Measurements from ENCODE around the gene HSD17B4. TPM values are rescaled to one million over a fixed set of nuclear protein-coding genes. Genes with fewer than 3 reads are reported as not detected.

The HSD17B4 gene
- total and polyA plus RNA-seq, 2 experiments from 2014 or later, result 326 to 332 TPM

DNA sequence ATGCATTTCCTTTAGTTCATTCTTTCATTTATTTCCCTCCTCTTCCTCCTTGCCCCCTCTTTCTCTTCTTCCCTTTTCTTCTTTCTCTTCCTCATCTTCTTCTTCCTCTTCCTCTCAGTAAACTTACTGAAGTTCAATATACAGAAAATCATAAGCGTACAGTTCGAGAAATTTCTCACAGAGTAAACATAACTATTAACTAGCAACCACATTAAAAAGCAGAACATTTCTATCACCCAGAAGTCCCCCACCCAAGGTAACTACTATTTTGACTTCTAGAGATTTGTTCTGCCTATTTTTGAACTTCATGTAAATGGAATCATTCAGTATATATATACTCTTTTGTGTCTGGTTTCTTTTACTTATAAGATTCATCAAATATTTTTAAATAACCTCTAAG is 48.3 kb upstream of the HSD17B4 start (continued):
- TF ChIP-seq, protein P1, sequence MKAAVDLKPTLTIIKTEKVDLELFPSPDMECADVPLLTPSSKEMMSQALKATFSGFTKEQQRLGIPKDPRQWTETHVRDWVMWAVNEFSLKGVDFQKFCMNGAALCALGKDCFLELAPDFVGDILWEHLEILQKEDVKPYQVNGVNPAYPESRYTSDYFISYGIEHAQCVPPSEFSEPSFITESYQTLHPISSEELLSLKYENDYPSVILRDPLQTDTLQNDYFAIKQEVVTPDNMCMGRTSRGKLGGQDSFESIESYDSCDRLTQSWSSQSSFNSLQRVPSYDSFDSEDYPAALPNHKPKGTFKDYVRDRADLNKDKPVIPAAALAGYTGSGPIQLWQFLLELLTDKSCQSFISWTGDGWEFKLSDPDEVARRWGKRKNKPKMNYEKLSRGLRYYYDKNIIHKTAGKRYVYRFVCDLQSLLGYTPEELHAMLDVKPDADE (IDR thresholded peaks at IDR 0.05), result no peak
- TF ChIP-seq JUNB (IDR thresholded peaks at IDR 0.05; ENCODE audit: unreplicated experiment), result no peak
- no peak for TF ChIP-seq STAT1 (IDR thresholded peaks at IDR 0.05; ENCODE audit: unreplicated experiment)
- TF ChIP-seq NANOG (IDR thresholded peaks at IDR 0.05; ENCODE audit: borderline replicate concordance), result no peak
- TF ChIP-seq, protein P2, sequence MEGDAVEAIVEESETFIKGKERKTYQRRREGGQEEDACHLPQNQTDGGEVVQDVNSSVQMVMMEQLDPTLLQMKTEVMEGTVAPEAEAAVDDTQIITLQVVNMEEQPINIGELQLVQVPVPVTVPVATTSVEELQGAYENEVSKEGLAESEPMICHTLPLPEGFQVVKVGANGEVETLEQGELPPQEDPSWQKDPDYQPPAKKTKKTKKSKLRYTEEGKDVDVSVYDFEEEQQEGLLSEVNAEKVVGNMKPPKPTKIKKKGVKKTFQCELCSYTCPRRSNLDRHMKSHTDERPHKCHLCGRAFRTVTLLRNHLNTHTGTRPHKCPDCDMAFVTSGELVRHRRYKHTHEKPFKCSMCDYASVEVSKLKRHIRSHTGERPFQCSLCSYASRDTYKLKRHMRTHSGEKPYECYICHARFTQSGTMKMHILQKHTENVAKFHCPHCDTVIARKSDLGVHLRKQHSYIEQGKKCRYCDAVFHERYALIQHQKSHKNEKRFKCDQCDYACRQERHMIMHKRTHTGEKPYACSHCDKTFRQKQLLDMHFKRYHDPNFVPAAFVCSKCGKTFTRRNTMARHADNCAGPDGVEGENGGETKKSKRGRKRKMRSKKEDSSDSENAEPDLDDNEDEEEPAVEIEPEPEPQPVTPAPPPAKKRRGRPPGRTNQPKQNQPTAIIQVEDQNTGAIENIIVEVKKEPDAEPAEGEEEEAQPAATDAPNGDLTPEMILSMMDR (conservative IDR thresholded peaks at IDR 0.05; ENCODE audit: low read depth in 2 of 2), result no peak
- no peak for TF ChIP-seq CREB1 (CRISPR knock-in tag; IDR thresholded peaks at IDR 0.05; ENCODE audit: low read depth)
- TF ChIP-seq, protein P3, sequence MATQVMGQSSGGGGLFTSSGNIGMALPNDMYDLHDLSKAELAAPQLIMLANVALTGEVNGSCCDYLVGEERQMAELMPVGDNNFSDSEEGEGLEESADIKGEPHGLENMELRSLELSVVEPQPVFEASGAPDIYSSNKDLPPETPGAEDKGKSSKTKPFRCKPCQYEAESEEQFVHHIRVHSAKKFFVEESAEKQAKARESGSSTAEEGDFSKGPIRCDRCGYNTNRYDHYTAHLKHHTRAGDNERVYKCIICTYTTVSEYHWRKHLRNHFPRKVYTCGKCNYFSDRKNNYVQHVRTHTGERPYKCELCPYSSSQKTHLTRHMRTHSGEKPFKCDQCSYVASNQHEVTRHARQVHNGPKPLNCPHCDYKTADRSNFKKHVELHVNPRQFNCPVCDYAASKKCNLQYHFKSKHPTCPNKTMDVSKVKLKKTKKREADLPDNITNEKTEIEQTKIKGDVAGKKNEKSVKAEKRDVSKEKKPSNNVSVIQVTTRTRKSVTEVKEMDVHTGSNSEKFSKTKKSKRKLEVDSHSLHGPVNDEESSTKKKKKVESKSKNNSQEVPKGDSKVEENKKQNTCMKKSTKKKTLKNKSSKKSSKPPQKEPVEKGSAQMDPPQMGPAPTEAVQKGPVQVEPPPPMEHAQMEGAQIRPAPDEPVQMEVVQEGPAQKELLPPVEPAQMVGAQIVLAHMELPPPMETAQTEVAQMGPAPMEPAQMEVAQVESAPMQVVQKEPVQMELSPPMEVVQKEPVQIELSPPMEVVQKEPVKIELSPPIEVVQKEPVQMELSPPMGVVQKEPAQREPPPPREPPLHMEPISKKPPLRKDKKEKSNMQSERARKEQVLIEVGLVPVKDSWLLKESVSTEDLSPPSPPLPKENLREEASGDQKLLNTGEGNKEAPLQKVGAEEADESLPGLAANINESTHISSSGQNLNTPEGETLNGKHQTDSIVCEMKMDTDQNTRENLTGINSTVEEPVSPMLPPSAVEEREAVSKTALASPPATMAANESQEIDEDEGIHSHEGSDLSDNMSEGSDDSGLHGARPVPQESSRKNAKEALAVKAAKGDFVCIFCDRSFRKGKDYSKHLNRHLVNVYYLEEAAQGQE (IDR thresholded peaks at IDR 0.05; ENCODE audit: unreplicated experiment), result no peak
- no peak for TF ChIP-seq ZNF331 (CRISPR knock-in tag; IDR thresholded peaks at IDR 0.05; ENCODE audit: low read depth)

DNA sequence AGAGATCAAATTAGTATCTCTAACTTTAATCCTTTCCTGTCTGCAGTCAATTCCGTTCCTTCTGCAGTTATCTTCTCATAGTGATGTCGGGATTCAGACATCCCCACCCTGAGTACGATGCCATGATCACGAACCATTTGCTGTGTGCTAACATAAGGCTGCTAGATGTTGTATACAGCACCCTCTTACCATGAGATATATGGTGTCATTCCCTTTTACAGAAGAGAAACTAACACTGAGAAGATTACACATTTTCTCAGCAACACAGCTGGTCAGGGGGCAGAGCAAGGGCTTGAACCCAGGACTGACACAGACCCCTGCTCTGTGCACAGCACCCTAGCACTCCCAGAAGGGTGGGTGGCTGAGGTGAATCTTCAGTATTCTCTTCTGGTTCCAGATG is 46.9 kb upstream of the HSD17B4 start:
- 0 out of 2 replicates have a peak overlapping the region, but pooled peaks have one; percentile 12 for H3K4me2 ChIP-seq
- H3K4me1 Mint-ChIP-seq, result peaks cover 24% of the 10 kb centered on the region; the same call in 2 of the 3 replicates
- H3K4me1 ChIP-seq (ENCODE audit: insufficient read depth), result peaks cover 39% of the 10 kb centered on the region
- no peak overlapping the region for H3K4me3 Mint-ChIP-seq
- H3K36me3 ChIP-seq (ENCODE audit: insufficient read depth), result no peaks in the 10 kb centered on the region
- H3K27me3 ChIP-seq (ENCODE audit: insufficient read depth), result no peaks in the 10 kb centered on the region
- no peaks in the 10 kb centered on the region for H3K36me3 Mint-ChIP-seq (ENCODE audit: low read depth)
- H3K27ac Mint-ChIP-seq, result no peak overlapping the region
- no peak for DNase-seq (ENCODE audit: low spot score)
- H2AFZ ChIP-seq, result no peak overlapping the region
- ATAC-seq, result no peak
- no peaks in the 10 kb centered on the region for H3K79me2 ChIP-seq (replicated peaks; ENCODE audit: insufficient read depth)
- H3K9me3 Mint-ChIP-seq, result no peaks in the 10 kb centered on the region
- TF ChIP-seq, protein P2 (conservative IDR thresholded peaks at IDR 0.05; ENCODE audit: low read depth in 2 of 2), result no peak
- TF ChIP-seq NANOG (IDR thresholded peaks at IDR 0.05; ENCODE audit: borderline replicate concordance) (no peak), ZNF331 (CRISPR knock-in tag; IDR thresholded peaks at IDR 0.05; ENCODE audit: low read depth) (no peak), JUNB (IDR thresholded peaks at IDR 0.05; ENCODE audit: unreplicated experiment) (no peak), EZH2phosphoT487 (IDR thresholded peaks at IDR 0.05; ENCODE audit: unreplicated experiment) (no peak), POLR2AphosphoS5 (IDR thresholded peaks at IDR 0.05; ENCODE audit: low read depth) (no peak), ZNF114 (CRISPR knock-in tag; IDR thresholded peaks at IDR 0.05) (no peak)
- TF ChIP-seq, protein P3 (IDR thresholded peaks at IDR 0.05; ENCODE audit: unreplicated experiment), result no peak
- no peaks in the 10 kb centered on the region for H4K20me1 ChIP-seq (replicated peaks; ENCODE audit: insufficient read depth)
- no peaks in the 10 kb centered on the region for H3K9me2 ChIP-seq (ENCODE audit: insufficient read depth)
- no peaks in the 10 kb centered on the region for H3F3A ChIP-seq (replicated peaks; ENCODE audit: low read depth)
- no peak overlapping the region for H3K27ac ChIP-seq (ENCODE audit: low read depth)
- H3K4me3 ChIP-seq, result no peak overlapping the region
- H3K27me3 Mint-ChIP-seq (ENCODE audit: insufficient read depth, low read depth, poor library complexity), result peaks cover 5% of the 10 kb centered on the region
